Upper lobe of left lung (tissue), 4 donors: ENCODE results near the gene CLDN15.

Source experiments
- POLR2A ChIP-seq, 4 donors: fragments of 450-650 bp; IDR thresholded peaks; one replicate each; pipeline ENCODE4 v1.5.1; 2016 to 2017; ENCODE audit warnings: antibody characterized with exemption in 4 of 4, mild to moderate bottlenecking in 2 of 4
- TF ChIP-seq, protein P1 (sequence below), 6 experiments: fragments of 450-650 bp in 4 of 6; fragments of 200-600 bp in 2 of 6; sonication (generic) in 2 of 6; IDR thresholded peaks; one replicate each; pipeline ENCODE4 v1.5.1; 2016 to 2019; ENCODE audit warnings: antibody characterized with exemption in 6 of 6

DNA sequence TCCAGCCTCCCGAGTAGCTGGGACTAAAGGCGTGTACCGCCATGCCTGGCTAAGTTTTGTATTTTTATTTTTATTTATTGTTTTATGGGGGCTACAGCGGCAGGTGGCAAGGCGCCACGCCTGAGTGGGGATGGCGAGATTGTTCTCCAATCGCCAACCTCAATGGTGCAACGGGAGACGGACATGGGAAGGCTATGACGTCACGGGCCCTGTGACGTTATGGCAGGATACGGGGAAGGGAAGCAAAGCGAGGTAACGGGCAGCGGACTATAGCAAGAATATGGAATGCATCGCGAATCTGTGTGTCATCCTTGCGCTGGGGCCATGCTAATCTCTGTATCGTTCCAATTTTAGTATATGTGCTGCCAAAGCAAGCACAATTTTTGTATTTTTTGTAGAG, 32.1 kb upstream of the CLDN15 start:
- TF ChIP-seq, protein P1, sequence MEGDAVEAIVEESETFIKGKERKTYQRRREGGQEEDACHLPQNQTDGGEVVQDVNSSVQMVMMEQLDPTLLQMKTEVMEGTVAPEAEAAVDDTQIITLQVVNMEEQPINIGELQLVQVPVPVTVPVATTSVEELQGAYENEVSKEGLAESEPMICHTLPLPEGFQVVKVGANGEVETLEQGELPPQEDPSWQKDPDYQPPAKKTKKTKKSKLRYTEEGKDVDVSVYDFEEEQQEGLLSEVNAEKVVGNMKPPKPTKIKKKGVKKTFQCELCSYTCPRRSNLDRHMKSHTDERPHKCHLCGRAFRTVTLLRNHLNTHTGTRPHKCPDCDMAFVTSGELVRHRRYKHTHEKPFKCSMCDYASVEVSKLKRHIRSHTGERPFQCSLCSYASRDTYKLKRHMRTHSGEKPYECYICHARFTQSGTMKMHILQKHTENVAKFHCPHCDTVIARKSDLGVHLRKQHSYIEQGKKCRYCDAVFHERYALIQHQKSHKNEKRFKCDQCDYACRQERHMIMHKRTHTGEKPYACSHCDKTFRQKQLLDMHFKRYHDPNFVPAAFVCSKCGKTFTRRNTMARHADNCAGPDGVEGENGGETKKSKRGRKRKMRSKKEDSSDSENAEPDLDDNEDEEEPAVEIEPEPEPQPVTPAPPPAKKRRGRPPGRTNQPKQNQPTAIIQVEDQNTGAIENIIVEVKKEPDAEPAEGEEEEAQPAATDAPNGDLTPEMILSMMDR (IDR thresholded peaks at IDR 0.05), result no peak
- TF ChIP-seq POLR2A (IDR thresholded peaks at IDR 0.05), result no peak
